HCT116 (cell line): ENCODE results near the gene MAML3. TPM values are rescaled to one million over a fixed set of nuclear protein-coding genes. Genes with fewer than 3 reads are reported as not detected.

Experiments
- ATAC-seq: fragments of 200-7000 bp; cut with Tn5 transposase; 2 replicates; pipeline ENCODE4 v1.9.1; 2020; ENCODE audit warnings: mild to moderate bottlenecking, moderate library complexity
- BruUV-seq: library from RNA; stranded (reverse); fragments of 400-500 nt; replicated peaks from 2 replicates; lab custom pipeline; 2021; lab: Mats Ljungman, UMichigan
- CTCF ChIA-PET: fragments of 300-600 bp; sonication (Branson Sonifier 250); formaldehyde crosslinking; loops from one replicate; lab custom pipeline; 2021; ENCODE audit warnings: antibody characterized with exemption; lab: Charles Lee
- POLR2A ChIA-PET: fragments of 300-600, 350-600 bp; sonication (Branson Sonifier 250); formaldehyde crosslinking; loops from one replicate; lab custom pipeline; 2021; ENCODE audit warnings: antibody characterized with exemption; lab: Charles Lee
- RAD21 ChIA-PET, 2 experiments: fragments of 300-600 bp; sonication (Branson Sonifier 250); formaldehyde crosslinking; loops; one replicate each; lab custom pipeline; 2023; ENCODE audit warnings: low total read pairs in 2 of 2; ENCODE audit not compliant: uncharacterized antibody in 2 of 2, unreplicated experiment in 2 of 2, low non-redundant PET in 1 of 2; lab: Charles Lee
- DNase-seq: peaks from one replicate; pipeline ENCODE4 v3.0.0-alpha.2; 2010; ENCODE audit warnings: low read depth, low spot score
- H2AFZ ChIP-seq: fragments of 200-600 bp; shearing (Covaris generic), sonication (generic); 2 replicates; pipeline ENCODE4 v1.6.1; 2017; ENCODE audit warnings: low read depth, mixed run types, mixed read lengths, antibody characterized with exemption, low read length; ENCODE audit not compliant: poor library complexity, severe bottlenecking
- H3K27ac ChIP-seq: 2 replicates; pipeline ENCODE4 v1.5.1; 2012; ENCODE audit warnings: low read depth, low read length
- H3K27me3 ChIP-seq: fragments of 200-600 bp; sonication (generic); 2 replicates; pipeline ENCODE4 v1.6.1; 2016; ENCODE audit warnings: mixed run types, low read length, mixed read lengths; ENCODE audit not compliant: insufficient read depth
- H3K36me3 ChIP-seq, 2 experiments: fragments of 200-500 bp in 1 of 2; fragments of 200-600 bp in 1 of 2; sonication (Bioruptor generic) in 1 of 2; sonication (generic) in 1 of 2; 2 replicates each; pipeline versions ENCODE4 v1.5.1 to v1.6.1; 2014 to 2016; ENCODE audit warnings: low read length in 2 of 2, inconsistent platforms in 1 of 2, mixed read lengths in 1 of 2, mixed run types in 1 of 2; ENCODE audit not compliant: insufficient read depth in 2 of 2, control insufficient read depth in 1 of 2
- H3K4me1 ChIP-seq, 2 experiments: fragments of 200-600 bp in 1 of 2; sonication (generic) in 1 of 2; 2 replicates each; pipeline versions ENCODE4 v1.5.1 to v1.6.1; 2012 to 2017; ENCODE audit warnings: low read length in 2 of 2, inconsistent platforms in 1 of 2, mild to moderate bottlenecking in 1 of 2, mixed read lengths in 1 of 2, mixed run types in 1 of 2, moderate library complexity in 1 of 2; ENCODE audit not compliant: insufficient read depth in 2 of 2, control insufficient read depth in 1 of 2
- H3K4me2 ChIP-seq: fragments of 200-600 bp; sonication (generic); 2 replicates; pipeline ENCODE4 v1.6.1; 2017; ENCODE audit warnings: mixed run types, low read length, mixed read lengths
- H3K4me3 ChIP-seq, 2 experiments: fragments of 200-600 bp in 1 of 2; sonication (generic) in 1 of 2; replicated peaks in 1 of 2; 2 replicates each; pipeline ENCODE4 v1.5.1; 2011 to 2016; ENCODE audit warnings: low read length in 2 of 2, control low read depth in 1 of 2, low read depth in 1 of 2, mild to moderate bottlenecking in 1 of 2, mixed read lengths in 1 of 2, mixed run types in 1 of 2
- H3K79me2 ChIP-seq: fragments of 200-600 bp; sonication (generic); 2 replicates; pipeline ENCODE4 v1.6.1; 2017; ENCODE audit warnings: mild to moderate bottlenecking, mixed run types, low read length, moderate library complexity, mixed read lengths; ENCODE audit not compliant: insufficient read depth
- H3K9ac ChIP-seq: fragments of 200-600 bp; sonication (generic); 2 replicates; pipeline ENCODE4 v1.6.1; 2016; ENCODE audit warnings: low read length, mixed read lengths
- H3K9me2 ChIP-seq: fragments of 200-600 bp; sonication (generic), shearing (Covaris generic); 2 replicates; pipeline ENCODE4 v1.6.1; 2017; ENCODE audit warnings: mixed run types, mild to moderate bottlenecking, moderate library complexity; ENCODE audit not compliant: insufficient read depth
- H3K9me3 ChIP-seq, 2 experiments: fragments of 200-500 bp in 1 of 2; fragments of 200-600 bp in 1 of 2; sonication (Bioruptor generic) in 1 of 2; sonication (generic) in 1 of 2; 2 replicates each; pipeline ENCODE4 v1.6.1; 2014 to 2017; ENCODE audit warnings: low read length in 2 of 2, mixed read lengths in 2 of 2, inconsistent platforms in 1 of 2, low read depth in 1 of 2, mild to moderate bottlenecking in 1 of 2, mixed run types in 1 of 2, moderate library complexity in 1 of 2; ENCODE audit not compliant: control insufficient read depth in 1 of 2, insufficient read depth in 1 of 2
- H4K20me1 ChIP-seq: fragments of 200-600 bp; sonication (generic), shearing (Covaris generic); 2 replicates; pipeline ENCODE4 v1.6.1; 2017; ENCODE audit warnings: mixed run types, mild to moderate bottlenecking, moderate library complexity; ENCODE audit not compliant: insufficient read depth
- CBX3 ChIP-seq: IDR thresholded peaks from 2 replicates; pipeline ENCODE4 v1.6.1; 2012; ENCODE audit warnings: low read depth
- CEBPB ChIP-seq: IDR thresholded peaks from 2 replicates; pipeline ENCODE4 v1.6.1; 2012; ENCODE audit warnings: low read depth
- CTCF ChIP-seq, 3 experiments: fragments of 200-600 bp in 1 of 3; sonication (generic) in 1 of 3; IDR thresholded peaks in 2 of 3; conservative IDR thresholded peaks in 1 of 3; 2 replicates each; pipeline ENCODE4 v1.5.1; 2012 to 2017; ENCODE audit warnings: low read depth in 2 of 3, low read length in 2 of 3, antibody characterized with exemption in 1 of 3, borderline replicate concordance in 1 of 3, control low read depth in 1 of 3, mild to moderate bottlenecking in 1 of 3, mixed read lengths in 1 of 3, mixed run types in 1 of 3, moderate library complexity in 1 of 3; ENCODE audit not compliant: insufficient read depth in 1 of 3
- EGR1 ChIP-seq: IDR thresholded peaks from 2 replicates; pipeline ENCODE4 v1.6.1; 2012; ENCODE audit warnings: low read depth
- ELF1 ChIP-seq: IDR thresholded peaks from 2 replicates; pipeline ENCODE4 v1.6.1; 2012; ENCODE audit warnings: low read depth, borderline replicate concordance
- EZH2 ChIP-seq: fragments of 200-600 bp; sonication (generic); IDR thresholded peaks from 2 replicates; pipeline ENCODE4 v1.6.1; 2017; ENCODE audit warnings: antibody characterized with exemption, mixed run types
- EZH2phosphoT487 ChIP-seq: fragments of 200-600 bp; IDR thresholded peaks from 2 replicates; pipeline ENCODE4 v1.6.1; 2018; ENCODE audit warnings: antibody characterized with exemption, borderline replicate concordance
- FOSL1 ChIP-seq: IDR thresholded peaks from 2 replicates; pipeline ENCODE4 v1.6.1; 2012; ENCODE audit warnings: low read depth
- JUND ChIP-seq: IDR thresholded peaks from 2 replicates; pipeline ENCODE4 v1.6.1; 2012
- MAX ChIP-seq: IDR thresholded peaks from 2 replicates; pipeline ENCODE4 v1.6.1; 2012
- POLR2A ChIP-seq: IDR thresholded peaks from 2 replicates; pipeline ENCODE4 v1.7.0; 2011; ENCODE audit warnings: borderline replicate concordance; ENCODE audit not compliant: insufficient read depth, insufficient read length; ENCODE audit errors: extremely low read depth
- POLR2AphosphoS5 ChIP-seq: IDR thresholded peaks from 2 replicates; pipeline ENCODE4 v1.6.1; 2011; ENCODE audit warnings: mild to moderate bottlenecking, low read depth, low read length, moderate library complexity
- RAD21 ChIP-seq: IDR thresholded peaks from 2 replicates; pipeline ENCODE4 v1.6.1; 2012; ENCODE audit warnings: low read depth, mild to moderate bottlenecking
- REST ChIP-seq: IDR thresholded peaks from 2 replicates; pipeline ENCODE4 v1.6.1; 2012; ENCODE audit warnings: low read depth
- SIN3A ChIP-seq: IDR thresholded peaks from 2 replicates; pipeline ENCODE4 v1.6.1; 2012; ENCODE audit warnings: low read depth
- SP1 ChIP-seq: IDR thresholded peaks from 2 replicates; pipeline ENCODE4 v1.6.1; 2012; ENCODE audit warnings: low read depth
- SRF ChIP-seq: IDR thresholded peaks from 2 replicates; pipeline ENCODE4 v1.6.1; 2012; ENCODE audit warnings: low read depth
- TCF7L2 ChIP-seq: IDR thresholded peaks from 2 replicates; pipeline ENCODE4 v1.7.0; 2011; ENCODE audit warnings: borderline replicate concordance, inconsistent platforms; ENCODE audit not compliant: insufficient read depth, insufficient read length; ENCODE audit errors: extremely low read depth
- ZBTB33 ChIP-seq: IDR thresholded peaks from 2 replicates; pipeline ENCODE4 v1.6.1; 2011; ENCODE audit warnings: mild to moderate bottlenecking, low read length, moderate library complexity; ENCODE audit not compliant: insufficient replicate concordance; ENCODE audit errors: extremely low read depth
- ZNF274 ChIP-seq: fragments of 200-500 bp; sonication (Bioruptor generic); IDR thresholded peaks from 2 replicates; pipeline ENCODE4 v1.6.1; 2014; ENCODE audit warnings: mild to moderate bottlenecking, low read depth, low read length, inconsistent platforms
- intact Hi-C: fragments of 100-400 bp; cut with micrococcal nuclease; formaldehyde crosslinking; loops from 2 replicates; pipeline ENCODE4 v1.10.0; 2022
- total RNA-seq: library from RNA; stranded (reverse); gene quantifications from one replicate; pipeline ENCODE4 v1.2.1, GENCODE V29; 2021; ENCODE audit not compliant: unreplicated experiment

MAML3 gene
- total RNA-seq, 1 experiment from 2014 or later = 3.1 TPM

- ChIA-PET RAD21 (no interaction called here), CTCF (no interaction called here), POLR2A (no interaction called here)
- H3K36me3 ChIP-seq = no peaks in the 10 kb centered on the region
- H4K20me1 ChIP-seq = no peaks in the 10 kb centered on the region
- no peak for TF ChIP-seq RAD21
- TF ChIP-seq EZH2 = no peak
- TF ChIP-seq ELF1 = no peak
- TF ChIP-seq CTCF (IDR thresholded peaks at IDR 0.05 in 2 of 3, conservative IDR thresholded peaks at IDR 0.05 in 1 of 3; ENCODE audit: borderline replicate concordance in 1 of 3, insufficient read depth in 1 of 3, low read depth in 2 of 3, low read length in 2 of 3) = no peak
- no peak for TF ChIP-seq POLR2AphosphoS5
- no peak for TF ChIP-seq ZBTB33
- no peak for TF ChIP-seq ZNF274
- no peak for TF ChIP-seq SRF
- TF ChIP-seq SIN3A = no peak
- no peak for TF ChIP-seq FOSL1
- TF ChIP-seq CEBPB = no peak
- TF ChIP-seq REST = no peak
- no peak for TF ChIP-seq EGR1
- no peak for TF ChIP-seq TCF7L2
- TF ChIP-seq CBX3 = no peak
- TF ChIP-seq SP1 = no peak
- no peak for TF ChIP-seq MAX
- TF ChIP-seq EZH2phosphoT487 = no peak
- TF ChIP-seq POLR2A = no peak
- TF ChIP-seq JUND = no peak
- no peak overlapping the region for H3K9ac ChIP-seq
- H3K79me2 ChIP-seq = no peaks in the 10 kb centered on the region
- no peak overlapping the region for H3K4me2 ChIP-seq
- no peaks in the 10 kb centered on the region for H3K9me3 ChIP-seq
- no peak overlapping the region for H3K27ac ChIP-seq
- DNase-seq (no peak), ATAC-seq (no peak)
- intact Hi-C loops = no loop called here
- no peak overlapping the region for H3K4me3 ChIP-seq
- H3K27me3 ChIP-seq = peaks cover 16% of the 10 kb centered on the region; the same call in 1 of the 2 replicates
- BruUV-seq = no TSS peak
- H3K9me2 ChIP-seq = no peaks in the 10 kb centered on the region
- H3K4me1 ChIP-seq = no peaks in the 10 kb centered on the region
- H2AFZ ChIP-seq = no peak overlapping the region
These were observed 195.3 kb downstream of the MAML3 start for GRCh38 chr4:139958739-139959098.
